Hematopoietic multipotent progenitor cell treated with erythropoietin and hydrocortisone succinate and interleukin-3 and kit ligand, for 8 days (in vitro differentiated cells): ENCODE results near the gene PIH1D1.

ENCODE experiments used
- DNase-seq: peaks from one replicate; pipeline ENCODE4 v3.0.0-alpha.2; 2015

Gene PIH1D1

GRCh38 chr19:49432141-49433073, 19.2 kb downstream of the PIH1D1 start:
- DNase-seq: no peak

GRCh38 chr19:49431330-49431749, 20.3 kb downstream of the PIH1D1 start:
- no peak for DNase-seq

- peak; percentile 46 for DNase-seq
Observed at GRCh38 chr19:49430678-49431329, 20.8 kb downstream of the PIH1D1 start.

- DNase-seq: no peak
Observed at GRCh38 chr19:49430172-49430677, 21.4 kb downstream of the PIH1D1 start.

DNA sequence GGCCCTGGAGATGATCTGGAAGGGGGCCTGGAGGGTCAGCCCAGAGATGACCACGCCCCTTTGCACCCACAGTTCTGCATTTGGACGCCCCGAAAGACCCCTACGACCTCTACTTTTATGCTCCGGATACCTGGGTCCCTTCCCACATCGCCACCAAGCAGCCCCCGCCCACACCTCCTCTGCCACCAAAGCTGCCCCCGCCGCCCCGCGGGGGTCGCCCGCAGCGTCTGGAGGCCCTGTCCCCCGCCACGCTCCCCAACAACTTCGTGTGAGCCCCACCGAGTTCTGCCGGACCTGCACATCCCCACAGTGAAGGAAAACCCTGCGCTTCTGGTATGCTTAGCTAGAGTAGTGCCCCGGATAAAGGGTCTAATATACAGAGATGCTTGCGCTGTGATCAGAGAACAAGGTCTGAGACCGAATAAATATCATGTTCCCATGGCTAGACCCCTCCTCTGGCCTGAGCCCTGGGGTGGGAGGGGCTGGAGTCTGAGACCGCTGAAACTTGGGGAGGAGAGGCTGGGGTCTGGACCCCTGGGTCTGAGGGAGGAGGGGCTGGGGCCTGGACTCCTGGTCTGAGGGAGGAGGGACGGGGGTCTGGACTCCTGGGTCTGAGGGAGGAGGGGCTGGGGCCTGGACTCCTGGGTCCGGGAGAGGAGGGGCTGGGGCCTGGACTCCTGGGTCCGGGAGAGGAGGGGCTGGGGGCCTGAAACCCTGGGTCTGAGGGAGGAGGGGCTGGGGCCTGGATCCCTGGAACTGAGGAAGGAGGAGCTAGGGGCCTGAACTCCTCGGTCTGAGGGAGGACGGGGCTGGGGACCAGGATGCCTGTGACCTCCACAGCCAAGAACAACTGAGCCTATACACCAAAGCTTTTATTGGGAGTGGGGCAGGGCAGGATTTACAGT, 22.8 kb downstream of the PIH1D1 start:
- no peak for DNase-seq

DNA sequence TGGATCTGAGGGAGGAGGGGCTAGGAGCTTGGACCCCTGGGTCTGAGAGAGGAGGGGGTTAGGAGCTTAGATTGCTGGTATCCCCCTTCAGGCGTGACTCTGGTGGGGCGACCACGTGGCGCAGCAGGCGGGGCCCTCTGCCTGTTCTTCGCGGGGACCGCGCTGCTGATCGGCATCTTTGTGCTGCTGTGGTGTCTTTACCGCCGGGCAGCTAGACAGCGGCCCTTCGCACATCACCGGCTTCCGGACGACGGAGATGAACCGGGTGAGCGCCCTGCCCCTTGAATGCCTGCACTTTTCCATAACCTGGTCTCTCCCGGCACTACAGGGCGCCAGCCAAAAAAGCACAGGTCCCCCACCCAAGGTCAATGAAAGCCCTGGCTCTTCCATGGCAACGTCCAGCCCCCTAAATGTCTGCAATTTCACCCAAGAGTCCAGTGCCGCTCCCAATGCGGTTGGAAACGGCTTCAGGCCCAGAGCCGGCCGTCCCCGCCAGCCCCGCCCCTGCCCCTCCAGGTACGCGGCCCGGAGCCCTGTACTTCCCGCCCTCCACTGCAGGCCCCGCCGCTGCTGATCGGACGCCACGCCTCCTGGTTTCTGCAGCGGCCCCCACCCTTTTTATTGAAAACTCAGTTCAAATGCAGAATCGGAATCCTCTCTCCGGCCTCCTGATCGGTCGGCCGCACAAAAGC, 23.6 kb downstream of the PIH1D1 start:
- DNase-seq: no peak

GRCh38 chr19:49427339-49427738, 24.3 kb downstream of the PIH1D1 start:
- no peak for DNase-seq

DNA sequence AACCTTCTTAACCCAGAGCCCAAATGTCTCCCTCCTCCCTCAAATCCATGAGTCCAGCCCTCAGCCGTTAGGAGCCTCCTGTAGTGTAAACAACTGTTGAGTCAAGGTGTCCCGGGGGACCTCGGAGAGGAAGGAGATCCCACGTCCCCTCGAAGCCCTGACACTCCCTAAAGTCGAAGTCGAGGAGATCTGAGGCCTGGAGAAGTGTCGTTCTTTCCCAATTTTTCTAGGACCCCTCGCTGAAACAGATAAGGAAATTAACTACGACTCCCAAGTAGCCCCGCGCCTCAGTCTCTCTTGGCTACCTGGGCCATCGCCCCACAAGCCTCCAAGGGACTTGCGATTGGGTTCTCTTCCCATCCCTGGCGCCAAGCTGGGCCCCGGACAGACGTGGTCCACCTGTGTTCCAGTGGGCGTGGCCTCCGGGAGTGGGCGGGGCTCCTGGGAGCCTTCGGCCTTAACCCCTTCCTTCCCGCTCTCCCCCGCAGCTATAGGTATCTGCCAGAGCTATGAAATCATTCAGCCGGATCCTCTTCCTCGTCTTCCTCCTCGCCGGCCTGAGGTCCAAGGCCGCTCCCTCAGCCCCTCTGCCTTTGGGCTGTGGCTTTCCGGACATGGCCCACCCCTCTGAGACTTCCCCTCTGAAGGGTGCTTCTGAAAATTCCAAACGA, 25.6 kb downstream of the PIH1D1 start:
- no peak for DNase-seq

GRCh38 chr19:49425178-49425577, 26.4 kb downstream of the PIH1D1 start, which contains the start of gene GFY:
TSS of gene GFY (plus strand) at chr19:49425388. CDS start at chr19:49426431, 1,043 bp downstream.
- no peak for DNase-seq

- no peak for DNase-seq
Observed at GRCh38 chr19:49423985-49424303, 27.7 kb downstream of the PIH1D1 start.

GRCh38 chr19:49423071-49423984, 28.3 kb downstream of the PIH1D1 start, which contains the start of gene PTH2:
TSS of gene PTH2 (minus strand) at chr19:49423441. CDS start at chr19:49423339, 102 bp downstream.
- no peak for DNase-seq

- DNase-seq: peak; percentile 26
Observed at GRCh38 chr19:49422407-49423070, 29.1 kb downstream of the PIH1D1 start.

- DNase-seq: no peak
Observed at GRCh38 chr19:49421878-49422202, 29.8 kb downstream of the PIH1D1 start.

DNA sequence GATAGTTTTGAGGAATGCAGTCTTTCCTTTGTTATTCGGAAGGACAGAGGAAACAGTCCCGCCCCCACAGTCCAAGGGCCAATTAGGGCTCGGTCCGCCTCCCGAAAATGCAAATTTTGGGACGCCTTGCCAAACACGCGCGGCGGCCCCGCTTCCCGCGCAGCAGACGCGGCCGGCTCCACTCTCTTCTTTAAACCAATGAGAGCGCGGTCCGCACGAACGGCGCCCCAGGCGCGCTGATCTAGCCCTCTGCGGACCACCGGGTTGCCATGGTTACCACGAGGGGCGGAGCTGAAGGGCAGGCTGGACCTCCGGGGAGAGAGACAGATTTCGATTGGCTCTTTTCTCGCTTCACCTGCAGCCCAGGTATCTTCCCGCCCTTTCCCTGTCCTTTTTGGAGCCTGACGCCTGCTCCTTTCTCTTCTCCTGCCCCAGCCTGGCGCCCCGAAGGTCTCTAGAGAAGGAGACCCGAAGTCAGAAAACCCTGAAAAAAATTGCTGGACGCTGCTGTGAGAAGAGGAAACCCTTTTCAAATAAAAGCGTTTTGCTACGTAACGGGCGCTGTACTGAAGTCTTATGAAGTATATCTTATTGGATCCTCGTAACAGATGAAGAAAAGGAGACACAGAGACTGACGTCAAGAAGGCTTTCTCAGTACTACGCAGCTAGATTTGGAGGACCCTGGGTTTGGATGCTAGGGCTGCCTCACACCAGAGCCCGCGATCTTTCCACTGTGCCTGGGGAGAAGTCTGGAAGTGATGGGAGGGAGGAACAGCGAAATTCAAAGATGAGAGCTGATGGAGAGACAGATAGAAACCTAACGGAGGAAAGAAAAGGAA, 30.4 kb downstream of the PIH1D1 start:
- DNase-seq: peak; percentile 54

DNA sequence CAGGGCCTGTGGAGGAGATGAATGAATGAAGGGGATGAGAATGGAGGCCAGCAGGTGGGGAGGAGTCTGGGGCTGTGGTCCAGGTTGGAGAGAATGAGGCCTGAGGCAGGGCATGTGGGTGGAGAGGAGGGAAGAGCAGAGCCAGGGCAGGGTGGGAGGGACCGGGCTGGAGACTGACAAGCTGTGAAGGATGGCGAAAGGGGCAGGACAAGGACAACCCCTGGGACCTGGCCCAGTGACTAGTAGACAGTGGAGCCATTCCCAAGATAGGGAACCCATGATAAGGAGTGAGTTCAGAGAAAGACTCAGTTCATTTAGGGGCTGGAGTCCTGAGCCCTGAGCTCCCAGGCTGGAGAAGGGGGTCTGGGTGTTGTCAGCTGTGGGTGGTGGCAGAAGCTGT, 31.4 kb downstream of the PIH1D1 start:
- DNase-seq: no peak

GRCh38 chr19:49419173-49419572, 32.4 kb downstream of the PIH1D1 start:
- no peak for DNase-seq

DNA sequence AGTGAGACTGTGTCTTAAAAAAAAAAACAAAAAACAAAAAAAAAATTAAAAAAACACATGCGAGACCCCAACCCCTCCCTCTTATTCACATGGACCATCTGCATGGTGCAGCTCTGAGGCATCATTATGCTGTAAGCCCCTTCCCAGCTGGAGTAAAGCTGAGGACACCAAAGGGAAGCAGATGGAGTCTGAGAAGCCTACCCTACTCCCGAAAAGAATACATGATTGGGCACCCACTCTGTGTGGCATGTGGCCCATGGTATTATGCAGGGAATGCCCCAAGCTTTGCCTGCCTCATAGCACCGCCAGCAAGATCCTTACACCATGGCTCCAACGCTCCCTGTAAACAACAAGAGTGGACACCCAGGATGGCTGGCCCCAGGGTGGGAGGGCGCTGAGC, 33.1 kb downstream of the PIH1D1 start:
- no peak for DNase-seq

GRCh38 chr19:49417088-49417487, 34.5 kb downstream of the PIH1D1 start:
- no peak for DNase-seq

GRCh38 chr19:49415810-49416200, 35.8 kb downstream of the PIH1D1 start:
- DNase-seq: no peak
